ENCODE measurements around the gene SASH3. TPM values are rescaled to one million over a fixed set of nuclear protein-coding genes. Genes with fewer than 3 reads are reported as not detected.

The SASH3 gene
- total RNA-seq, 4 donors from 2014 or later = 10.4 to 20.4 (median 15.0) TPM

- no peak for DNase-seq (ENCODE audit: low spot score in 2 of 2)
- no peaks in the 10 kb centered on the region for H3K27me3 ChIP-seq
- no peak overlapping the region for H3K27ac ChIP-seq
- 82 to 84% methylated on average over 7 of the region's 7 CpGs for WGBS, 2 donors
- no peak for TF ChIP-seq EP300 (IDR thresholded peaks at IDR 0.05)
- no peak for TF ChIP-seq POLR2A (IDR thresholded peaks at IDR 0.05)
- no peak for TF ChIP-seq CTCF (IDR thresholded peaks at IDR 0.05)
- H3K36me3 ChIP-seq = no peaks in the 10 kb centered on the region
- H3K4me3 ChIP-seq = no peak overlapping the region
- H3K4me1 ChIP-seq = no peaks in the 10 kb centered on the region
- no peaks in the 10 kb centered on the region for H3K9me3 ChIP-seq
Measured at GRCh38 chrX:129784371-129784770, 4.6 kb downstream of the SASH3 start.

- no peak overlapping the region for H3K4me3 ChIP-seq
- H3K27me3 ChIP-seq = no peaks in the 10 kb centered on the region
- no peaks in the 10 kb centered on the region for H3K36me3 ChIP-seq
- H3K27ac ChIP-seq = no peak overlapping the region
- TF ChIP-seq EP300 (IDR thresholded peaks at IDR 0.05) = no peak
- TF ChIP-seq CTCF (IDR thresholded peaks at IDR 0.05) = no peak
- TF ChIP-seq POLR2A (IDR thresholded peaks at IDR 0.05) = no peak
- WGBS, 2 donors = 56 to 63% methylated on average over 5 to 11 of the region's 11 CpGs
- no peak for DNase-seq (ENCODE audit: low spot score in 2 of 2)
- H3K9me3 ChIP-seq = no peaks in the 10 kb centered on the region
- H3K4me1 ChIP-seq = no peaks in the 10 kb centered on the region
Measured at GRCh38 chrX:129785160-129785947, 5.6 kb downstream of the SASH3 start.

GRCh38 chrX:129786210-129786651 lies 6.5 kb downstream of the SASH3 start:
- no peak for TF ChIP-seq EP300 (IDR thresholded peaks at IDR 0.05)
- TF ChIP-seq CTCF (IDR thresholded peaks at IDR 0.05) = no peak
- TF ChIP-seq POLR2A (IDR thresholded peaks at IDR 0.05) = no peak
- WGBS, 2 donors = 64 to 67% methylated on average over 2 to 3 of the region's 3 CpGs
- H3K36me3 ChIP-seq = no peaks in the 10 kb centered on the region
- no peak overlapping the region for H3K27ac ChIP-seq
- no peak for DNase-seq (ENCODE audit: low spot score in 2 of 2)
- H3K4me1 ChIP-seq = no peaks in the 10 kb centered on the region
- no peaks in the 10 kb centered on the region for H3K9me3 ChIP-seq
- no peaks in the 10 kb centered on the region for H3K27me3 ChIP-seq
- H3K4me3 ChIP-seq = no peak overlapping the region

- DNase-seq (ENCODE audit: low spot score in 2 of 2) = no peak
- H3K27ac ChIP-seq = no peak overlapping the region
- 79 to 92% methylated on average over 6 to 11 of the region's 11 CpGs for WGBS, 2 donors
- TF ChIP-seq POLR2A (IDR thresholded peaks at IDR 0.05) (no peak), EP300 (IDR thresholded peaks at IDR 0.05) (no peak)
- H3K9me3 ChIP-seq = no peaks in the 10 kb centered on the region
- H3K4me3 ChIP-seq = no peak overlapping the region
- no peaks in the 10 kb centered on the region for H3K27me3 ChIP-seq
- H3K4me1 ChIP-seq = no peaks in the 10 kb centered on the region
- H3K36me3 ChIP-seq = no peaks in the 10 kb centered on the region
Measured at GRCh38 chrX:129787336-129788055, 7.7 kb downstream of the SASH3 start.

GRCh38 chrX:129788527-129788926 lies 8.8 kb downstream of the SASH3 start:
- no peaks in the 10 kb centered on the region for H3K36me3 ChIP-seq
- DNase-seq (ENCODE audit: low spot score in 2 of 2) = no peak
- no peak overlapping the region for H3K4me3 ChIP-seq
- H3K4me1 ChIP-seq = no peaks in the 10 kb centered on the region
- TF ChIP-seq POLR2A (IDR thresholded peaks at IDR 0.05) = no peak
- TF ChIP-seq EP300 (IDR thresholded peaks at IDR 0.05) = no peak
- TF ChIP-seq CTCF (IDR thresholded peaks at IDR 0.05) = no peak
- WGBS, 2 donors = 53 to 81% methylated on average over 4 to 6 of the region's 6 CpGs
- H3K27ac ChIP-seq = no peak overlapping the region
- no peaks in the 10 kb centered on the region for H3K27me3 ChIP-seq
- H3K9me3 ChIP-seq = no peaks in the 10 kb centered on the region
